ENCODE measurements around the gene STAB2.

STAB2 gene

GRCh38 chr12:103751171-103751570, 164.1 kb downstream of the STAB2 start:
- no peak for DNase-seq

DNA sequence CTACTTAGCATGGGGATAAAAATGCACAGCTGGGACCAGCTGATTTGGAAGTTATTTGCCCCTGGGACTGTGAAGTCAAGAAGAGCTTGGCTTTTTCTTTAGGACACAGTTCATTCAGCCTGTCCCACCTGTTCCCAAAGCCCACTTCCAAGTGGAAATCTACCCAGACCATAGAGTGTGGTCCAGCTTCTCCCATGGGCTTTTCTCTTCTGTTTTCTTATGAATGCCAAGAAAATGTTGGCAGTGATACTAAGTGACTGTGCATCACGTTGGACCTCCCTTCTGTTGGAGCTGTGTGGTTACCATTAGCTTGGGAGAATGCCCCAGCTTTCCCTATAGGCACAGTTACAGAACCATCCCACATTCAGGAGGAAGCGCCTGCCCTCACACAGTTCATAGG, 164.5 kb downstream of the STAB2 start:
- no peak for DNase-seq

DNA sequence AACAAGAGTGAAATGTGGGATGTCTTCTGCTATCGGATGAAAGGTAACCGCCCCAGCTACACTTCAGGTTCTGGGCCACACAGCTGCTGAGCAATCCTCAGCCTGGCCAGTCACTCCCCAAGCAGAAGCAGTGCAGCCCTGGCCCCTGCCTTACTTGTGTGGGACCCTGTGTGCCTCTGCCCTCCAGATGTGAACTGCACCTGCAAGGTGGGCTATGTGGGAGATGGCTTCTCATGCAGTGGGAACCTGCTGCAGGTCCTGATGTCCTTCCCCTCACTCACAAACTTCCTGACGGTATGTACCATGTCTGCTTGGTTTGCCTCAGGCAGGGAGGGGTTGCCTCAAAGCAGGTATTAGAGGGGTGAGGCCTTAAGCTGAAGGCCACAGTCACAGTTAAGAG, 168.4 kb downstream of the STAB2 start:
- no peak for DNase-seq

- no peak for DNase-seq
Observed at GRCh38 chr12:103756443-103756842, 169.4 kb downstream of the STAB2 start.

DNA sequence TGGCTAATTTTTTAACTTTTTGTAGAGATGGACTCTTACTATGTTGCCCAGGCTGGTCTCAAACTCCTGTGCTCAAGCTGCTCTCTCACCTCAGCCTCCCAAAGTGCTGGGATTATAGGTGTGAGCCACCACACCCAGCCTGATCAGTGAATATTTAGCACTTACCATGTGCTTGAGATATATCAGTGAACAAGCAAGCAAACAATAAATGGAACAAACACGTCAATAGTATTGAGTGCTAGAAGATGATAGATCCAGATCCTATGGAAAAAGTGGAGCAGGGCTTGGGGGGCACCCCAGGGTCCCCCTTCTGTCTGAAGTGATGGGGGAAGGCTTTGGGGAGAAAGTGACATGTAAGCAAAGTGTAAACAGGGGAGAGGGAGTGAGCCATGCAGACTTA, 170.2 kb downstream of the STAB2 start:
- DNase-seq: no peak

- DNase-seq: no peak
Observed at GRCh38 chr12:103758310-103759089, 171.4 kb downstream of the STAB2 start.

DNA sequence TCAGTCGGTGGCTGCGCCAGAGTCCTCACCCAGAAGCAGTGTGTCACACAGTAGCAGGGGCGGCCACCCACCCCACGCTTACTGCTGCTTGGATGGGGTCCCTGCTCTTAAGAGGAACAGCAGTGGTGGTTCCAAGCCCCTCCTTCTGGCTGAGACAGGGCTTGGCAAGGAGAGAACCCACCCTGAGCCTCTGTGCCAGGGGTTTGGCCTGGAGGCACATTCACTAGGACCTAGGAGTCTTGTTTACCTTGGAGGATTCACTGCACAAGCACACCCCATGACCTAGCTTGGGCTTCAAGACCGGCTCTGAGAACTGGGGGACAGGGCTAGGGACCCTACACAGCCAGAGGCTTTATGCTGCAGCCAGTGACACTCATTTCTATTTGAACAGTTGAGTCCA, 175.4 kb downstream of the STAB2 start:
- DNase-seq: no peak

DNA sequence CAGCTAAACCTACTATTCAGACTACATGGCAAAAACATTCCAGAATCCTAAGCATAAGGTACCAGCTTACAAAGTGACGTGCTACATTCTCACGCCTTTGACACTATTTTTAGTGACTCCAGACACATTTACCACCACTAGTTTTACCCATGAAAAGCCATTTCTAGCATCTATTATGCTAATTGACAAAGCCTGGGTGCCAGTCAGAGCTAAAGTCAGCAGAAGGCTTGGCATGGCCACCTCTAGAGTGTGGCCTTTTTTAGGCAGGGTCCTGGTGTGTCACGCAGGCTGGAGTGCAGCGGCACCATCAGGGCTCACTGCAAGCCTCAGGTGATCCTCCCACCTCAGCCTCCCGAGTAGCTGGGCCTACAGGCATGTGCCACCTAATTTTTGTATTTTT, 178.2 kb downstream of the STAB2 start:
- DNase-seq: no peak

DNA sequence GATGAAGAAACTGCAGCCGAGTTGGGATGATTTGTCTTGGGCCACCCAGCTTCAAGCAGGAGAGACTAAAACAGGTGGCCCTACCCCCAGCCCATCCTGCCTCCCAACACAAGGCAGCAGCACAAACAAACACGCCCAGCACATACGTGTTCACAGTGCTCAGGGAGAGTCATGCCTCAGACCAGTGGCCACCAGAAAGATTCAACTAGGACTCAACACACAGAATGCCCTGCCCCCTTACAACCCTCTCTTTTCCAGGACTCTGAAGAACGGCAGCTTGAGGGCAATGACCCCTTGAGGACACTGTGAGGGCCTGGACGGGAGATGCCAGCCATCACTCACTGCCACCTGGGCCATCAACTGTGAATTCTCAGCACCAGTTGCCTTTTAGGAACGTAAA, 179.0 kb downstream of the STAB2 start:
- no peak for DNase-seq

GRCh38 chr12:103768467-103769123, 181.5 kb downstream of the STAB2 start:
- no peak for DNase-seq

DNA sequence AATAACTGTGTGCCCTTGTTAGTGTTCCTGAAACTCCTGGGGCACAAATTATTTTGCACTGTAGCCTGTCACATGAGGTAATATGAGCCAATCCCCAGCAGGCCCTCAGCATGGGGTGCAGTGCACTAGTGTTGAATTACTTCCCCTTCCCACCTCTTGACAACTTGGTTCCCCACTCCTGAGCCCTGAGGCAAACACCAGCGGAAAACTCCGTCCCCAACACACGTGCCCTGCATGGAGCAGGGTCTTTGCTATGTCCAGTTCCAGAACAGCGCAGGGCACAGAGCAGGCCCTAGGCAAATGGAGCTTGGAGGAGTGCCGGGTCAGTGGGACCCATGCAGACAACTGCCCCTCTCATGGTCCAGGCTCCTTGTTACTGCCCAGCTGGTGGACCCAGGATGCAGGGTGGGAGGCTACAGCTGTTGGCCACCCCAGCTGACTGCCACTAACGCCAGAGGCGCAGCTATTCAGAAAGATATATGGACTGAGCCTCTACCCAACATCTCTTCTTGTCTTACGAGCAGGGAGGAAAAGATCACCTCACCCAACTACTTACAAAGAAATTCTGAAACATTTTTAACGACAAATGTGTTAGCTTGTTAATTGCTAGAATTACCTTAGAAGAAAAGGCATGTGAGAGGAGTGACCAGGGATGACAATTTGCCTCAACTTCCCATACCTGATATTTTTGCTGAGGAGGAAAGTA, 182.3 kb downstream of the STAB2 start:
- peak; percentile 17 for DNase-seq

DNA sequence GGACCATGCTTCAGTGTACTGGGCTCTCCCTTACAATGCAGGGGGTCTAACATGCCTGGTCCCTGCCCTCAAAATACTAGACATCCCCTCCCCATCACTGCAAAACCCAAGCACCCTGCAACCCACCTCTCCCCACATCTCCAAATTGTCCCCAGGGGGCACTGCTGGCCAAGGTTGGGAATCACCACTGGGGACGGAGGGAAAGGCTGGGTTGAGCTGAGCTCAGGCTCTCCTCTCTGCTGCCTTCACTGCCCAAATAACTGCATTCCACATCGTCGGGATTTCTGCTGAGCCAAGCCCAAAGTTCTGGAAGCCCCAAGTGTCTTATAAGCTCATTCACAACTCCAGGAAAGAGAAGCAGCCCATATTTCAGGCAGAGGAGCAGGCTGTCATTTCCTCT, 184.4 kb downstream of the STAB2 start:
- DNase-seq: no peak

- DNase-seq: no peak
Observed at GRCh38 chr12:103772367-103773108, 185.5 kb downstream of the STAB2 start.

DNA sequence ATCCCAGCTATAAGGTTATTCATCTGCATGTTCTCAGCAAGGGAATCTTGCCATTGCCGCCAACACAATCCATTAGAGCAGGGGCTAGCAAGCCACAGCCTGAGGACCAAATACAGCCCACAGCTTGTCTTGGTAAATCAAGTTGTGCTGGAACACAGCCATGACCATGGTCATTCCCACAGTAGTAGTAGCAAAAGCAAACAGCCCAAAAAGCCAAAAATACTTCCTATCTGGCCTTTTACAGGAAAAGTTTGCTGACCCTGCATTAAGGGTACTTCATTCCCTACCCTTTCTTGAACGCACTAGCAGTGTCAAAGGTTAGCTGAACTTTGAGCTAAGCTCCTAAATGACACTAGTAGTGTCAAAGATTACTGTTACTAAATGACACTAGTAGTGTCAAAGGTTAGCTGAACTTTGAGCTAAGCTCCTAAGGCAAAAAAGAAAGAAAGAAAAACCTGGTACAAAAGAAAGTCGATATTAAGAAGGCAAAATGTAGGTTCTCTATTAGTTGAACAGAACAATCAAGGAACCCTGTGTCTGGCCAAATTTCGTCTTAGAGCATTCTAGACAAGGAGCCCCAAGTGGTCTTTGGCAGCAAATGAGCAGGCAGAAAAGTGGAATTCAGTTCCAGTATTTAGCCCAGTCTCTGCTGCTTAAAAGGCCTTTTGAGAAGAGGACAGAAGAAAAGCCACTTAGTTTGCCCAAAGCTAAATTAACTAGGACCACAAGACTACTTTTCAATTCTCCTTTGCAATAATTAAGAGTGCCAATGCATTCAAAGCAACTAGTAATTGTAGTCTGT, 186.2 kb downstream of the STAB2 start:
- no peak for DNase-seq

DNA sequence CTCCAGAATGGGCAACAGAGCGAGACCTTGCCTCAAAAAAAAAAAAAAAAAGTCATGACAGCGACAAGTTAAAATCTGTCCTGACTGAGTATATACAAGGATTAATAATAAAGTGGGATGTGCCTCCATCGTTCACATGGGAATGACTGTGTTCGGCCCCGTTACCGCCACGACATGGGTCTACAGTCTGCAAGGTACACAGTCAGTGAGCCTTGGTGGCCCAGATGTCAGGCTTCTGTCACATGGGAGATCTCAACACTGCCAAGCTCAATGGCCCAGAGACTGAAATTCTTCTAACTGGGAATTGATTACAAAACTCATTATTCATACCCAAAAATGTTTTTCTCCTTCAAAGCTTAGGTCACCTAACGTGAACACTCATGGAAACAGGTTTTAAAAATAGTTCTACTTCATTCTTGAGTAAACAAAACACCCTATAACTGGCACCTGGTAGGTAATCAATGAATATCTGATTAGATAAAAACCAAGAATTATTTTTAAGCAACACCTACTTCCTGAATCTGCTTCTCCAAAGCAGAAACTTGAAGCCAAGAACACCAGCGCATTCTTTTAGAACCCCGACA, 188.0 kb downstream of the STAB2 start:
- DNase-seq: no peak

DNA sequence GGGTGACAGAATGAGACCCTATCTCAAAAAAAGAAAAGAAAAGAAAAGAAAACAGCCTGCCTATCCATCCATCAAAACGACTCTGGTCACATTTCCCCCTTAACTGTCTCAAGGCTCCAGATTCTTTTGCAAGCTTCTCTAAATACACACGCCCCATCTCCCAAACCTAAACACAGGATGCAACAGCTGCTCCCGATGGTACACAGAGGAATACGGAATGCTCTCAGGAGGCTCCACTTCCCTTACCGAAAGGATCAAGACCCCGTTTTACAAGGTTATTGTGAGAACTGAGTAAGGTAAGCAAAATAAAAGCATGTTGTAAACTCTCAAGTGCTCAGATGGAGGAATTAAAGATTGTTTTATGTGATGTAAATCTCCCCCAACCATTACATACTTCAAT, 191.7 kb downstream of the STAB2 start:
- peak; percentile 36 for DNase-seq

GRCh38 chr12:103779410-103780092, 192.5 kb downstream of the STAB2 start:
- no peak for DNase-seq

- no peak for DNase-seq
Observed at GRCh38 chr12:103780093-103780440, 193.0 kb downstream of the STAB2 start.

- DNase-seq: peak; percentile 64
Observed at GRCh38 chr12:103780992-103781391, 193.9 kb downstream of the STAB2 start.

DNA sequence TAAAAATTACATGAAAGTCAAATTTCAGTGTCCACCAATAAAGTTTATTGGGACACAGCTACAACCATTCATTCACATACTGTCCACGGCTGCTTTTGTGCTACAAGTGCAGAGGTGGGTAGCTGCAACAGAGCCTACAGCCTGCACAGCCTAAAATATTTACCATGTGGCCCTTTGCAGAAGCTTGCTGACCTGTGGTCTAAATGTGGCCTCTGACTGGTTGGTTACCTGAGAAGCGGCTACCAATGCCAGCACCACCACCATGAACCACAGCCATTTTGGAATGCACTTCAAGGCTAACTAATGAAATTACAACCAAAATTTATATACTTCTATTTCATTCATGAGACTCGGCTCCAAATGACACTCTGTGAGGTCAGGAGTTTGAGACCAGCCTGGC, 195.3 kb downstream of the STAB2 start:
- no peak for DNase-seq

Measured in NCI-H2171 (cell line).